Measurements from ENCODE around the gene PROSER2. TPM values are rescaled to one million over a fixed set of nuclear protein-coding genes. Genes with fewer than 3 reads are reported as not detected.

The PROSER2 gene
- polyA plus RNA-seq, 3 donors: 1.2 to 2.2 (median 2.0) TPM

DNA sequence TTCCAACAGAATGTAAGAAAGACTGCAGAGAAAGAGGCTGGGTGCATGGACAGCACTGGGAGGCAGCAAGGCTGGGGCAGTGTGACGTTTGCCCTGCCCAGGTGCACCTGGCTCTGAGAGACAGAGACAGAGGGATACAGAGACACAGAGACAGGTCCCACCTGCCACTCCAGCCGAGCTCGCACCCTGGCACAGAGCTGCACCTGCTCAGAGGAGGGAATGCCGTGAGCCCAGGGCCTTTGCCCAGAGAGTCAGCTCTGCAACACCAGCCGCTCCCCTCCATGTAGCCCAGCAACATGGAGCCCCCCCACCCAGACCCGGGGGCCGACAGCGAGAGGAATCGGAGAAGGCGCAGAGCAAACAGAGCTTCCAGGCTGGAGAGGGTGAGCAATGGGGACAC, 35.3 kb upstream of the PROSER2 start:
- no peaks in the 10 kb centered on the region for H3K79me2 ChIP-seq (ENCODE audit: insufficient read depth, low read length)
- no peak overlapping the region for H3K27ac ChIP-seq (ENCODE audit: low read depth in 1 of 2, low read length in 2 of 2)
- Mint-ChIP-seq H3K9me3 (peaks cover 0 to 3% (median 0%) of the 10 kb centered on the region in 7 donors), H3K4me3 (no peak overlapping the region), H3K4me1 (peaks cover 2% of the 10 kb centered on the region), H3K27me3 (ENCODE audit: low read depth in 3 of 3) (peaks cover 0 to 11% (median 1%) of the 10 kb centered on the region in 3 donors), H3K27ac (no peak overlapping the region), H3K36me3 (no peaks in the 10 kb centered on the region)
- no peak for TF ChIP-seq CTCF (IDR thresholded peaks at IDR 0.05)
- no peaks in the 10 kb centered on the region for H4K20me1 ChIP-seq (ENCODE audit: insufficient read depth, low read length)
- H3K36me3 ChIP-seq (replicated peaks in 1 of 2; ENCODE audit: control insufficient read depth in 1 of 2, insufficient read depth in 2 of 2, low read length in 2 of 2): no peaks in the 10 kb centered on the region
- no peaks in the 10 kb centered on the region for H3K4me1 ChIP-seq (ENCODE audit: control insufficient read depth in 1 of 2, insufficient read depth in 2 of 2, low read length in 2 of 2)
- H2AFZ ChIP-seq (ENCODE audit: insufficient read depth, low read depth, low read length, poor library complexity, severe bottlenecking): no peak overlapping the region
- H3K9ac ChIP-seq (ENCODE audit: insufficient read depth, low read length, poor library complexity, severe bottlenecking): no peak overlapping the region
- DNase-seq: no peak
- no peaks in the 10 kb centered on the region for H3K9me3 ChIP-seq (replicated peaks in 1 of 2; ENCODE audit: control insufficient read depth in 1 of 2, insufficient read depth in 1 of 2, low read length in 2 of 2)
- H3K4me2 ChIP-seq (replicated peaks; ENCODE audit: extremely low read depth, low read length, poor library complexity, severe bottlenecking): no peak overlapping the region
- WGBS (ENCODE audit: insufficient coverage): 96% methylated on average over 3 of the region's 10 CpGs
- H3K4me3 ChIP-seq (replicated peaks in 1 of 3; ENCODE audit: low read depth in 2 of 3, low read length in 3 of 3): no peak overlapping the region
- no peaks in the 10 kb centered on the region for H3K27me3 ChIP-seq (ENCODE audit: control insufficient read depth in 2 of 2, insufficient read depth in 2 of 2, low read length in 2 of 2)
- intact Hi-C loops (cut with micrococcal nuclease): loop anchor here in 1 of 2 donors (5.0 kb wide), 1 partner anchor 199 kb away; no protein-coding TSS in a partner anchor

DNA sequence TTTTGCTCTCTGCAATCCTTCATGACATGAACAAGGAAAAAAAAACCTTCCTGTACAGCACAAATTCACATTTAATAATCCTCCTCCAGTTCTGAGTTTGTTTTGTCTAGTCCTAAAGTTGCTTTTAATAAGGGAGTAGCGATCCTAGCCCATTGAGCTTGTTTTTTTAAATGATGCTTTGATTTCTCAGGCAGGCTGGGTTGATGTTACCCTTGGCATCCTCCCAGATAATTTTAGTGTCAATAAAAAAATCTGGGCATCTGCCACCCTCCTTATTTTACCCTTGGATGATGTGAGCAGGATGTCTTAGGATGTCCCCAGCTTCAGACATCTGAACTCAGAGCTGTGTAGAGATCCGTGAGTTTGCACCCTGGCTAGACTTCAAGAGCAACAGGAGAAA, 33.9 kb upstream of the PROSER2 start:
- Histone ChIP-seq H4K20me1 (ENCODE audit: insufficient read depth, low read length) (no peaks in the 10 kb centered on the region), H3K27ac (ENCODE audit: low read depth in 1 of 2, low read length in 2 of 2) (no peak overlapping the region), H3K4me2 (replicated peaks; ENCODE audit: extremely low read depth, low read length, poor library complexity, severe bottlenecking) (no peak overlapping the region), H3K27me3 (ENCODE audit: control insufficient read depth in 2 of 2, insufficient read depth in 2 of 2, low read length in 2 of 2) (no peaks in the 10 kb centered on the region), H3K9me3 (replicated peaks in 1 of 2; ENCODE audit: control insufficient read depth in 1 of 2, insufficient read depth in 1 of 2, low read length in 2 of 2) (no peaks in the 10 kb centered on the region), H2AFZ (ENCODE audit: insufficient read depth, low read depth, low read length, poor library complexity, severe bottlenecking) (no peak overlapping the region), H3K4me1 (ENCODE audit: control insufficient read depth in 1 of 2, insufficient read depth in 2 of 2, low read length in 2 of 2) (no peaks in the 10 kb centered on the region), H3K4me3 (replicated peaks in 1 of 3; ENCODE audit: low read depth in 2 of 3, low read length in 3 of 3) (no peak overlapping the region), H3K79me2 (ENCODE audit: insufficient read depth, low read length) (no peaks in the 10 kb centered on the region), H3K36me3 (replicated peaks in 1 of 2; ENCODE audit: control insufficient read depth in 1 of 2, insufficient read depth in 2 of 2, low read length in 2 of 2) (no peaks in the 10 kb centered on the region), H3K9ac (ENCODE audit: insufficient read depth, low read length, poor library complexity, severe bottlenecking) (no peak overlapping the region)
- H3K27ac Mint-ChIP-seq: no peak overlapping the region
- no peak for TF ChIP-seq CTCF (IDR thresholded peaks at IDR 0.05)
- peaks cover 0 to 3% (median 0%) of the 10 kb centered on the region in 7 donors for H3K9me3 Mint-ChIP-seq
- H3K36me3 Mint-ChIP-seq: no peaks in the 10 kb centered on the region
- intact Hi-C loops (cut with micrococcal nuclease): loop anchor here in 1 of 2 donors (5.0 kb wide), 1 partner anchor 198 kb away; no protein-coding TSS in a partner anchor
- H3K27me3 Mint-ChIP-seq (ENCODE audit: low read depth in 3 of 3): peaks cover 0 to 11% (median 1%) of the 10 kb centered on the region in 3 donors
- 93% methylated on average over 1 of the region's 2 CpGs for WGBS (ENCODE audit: insufficient coverage)
- no peak for DNase-seq
- no peak overlapping the region for H3K4me3 Mint-ChIP-seq
- no peaks in the 10 kb centered on the region for H3K4me1 Mint-ChIP-seq

Data from CD14-positive monocyte (primary cell).